ENCODE results near the gene ZNRF2.

GRCh38 chr7:30286749-30287148, 2.4 kb downstream of the ZNRF2 start:
- TF ChIP-seq EZH2phosphoT487 (IDR thresholded peaks at IDR 0.05; ENCODE audit: borderline replicate concordance, low read depth): no peak
- no peak for TF ChIP-seq ELF1 (IDR thresholded peaks at IDR 0.05)
- no peak for TF ChIP-seq POLR2AphosphoS5 (IDR thresholded peaks at IDR 0.05; ENCODE audit: low read depth, low read length)
- TF ChIP-seq CTCF (IDR thresholded peaks at IDR 0.05): no peak
- no peak for TF ChIP-seq USF1 (IDR thresholded peaks at IDR 0.05; ENCODE audit: borderline replicate concordance, low read depth)
